ENCODE data around the gene WSCD2. TPM values are rescaled to one million over a fixed set of nuclear protein-coding genes. Genes with fewer than 3 reads are reported as not detected.

Gene WSCD2
- total RNA-seq, 1 donor from 2014 or later = 0.86 TPM

DNA sequence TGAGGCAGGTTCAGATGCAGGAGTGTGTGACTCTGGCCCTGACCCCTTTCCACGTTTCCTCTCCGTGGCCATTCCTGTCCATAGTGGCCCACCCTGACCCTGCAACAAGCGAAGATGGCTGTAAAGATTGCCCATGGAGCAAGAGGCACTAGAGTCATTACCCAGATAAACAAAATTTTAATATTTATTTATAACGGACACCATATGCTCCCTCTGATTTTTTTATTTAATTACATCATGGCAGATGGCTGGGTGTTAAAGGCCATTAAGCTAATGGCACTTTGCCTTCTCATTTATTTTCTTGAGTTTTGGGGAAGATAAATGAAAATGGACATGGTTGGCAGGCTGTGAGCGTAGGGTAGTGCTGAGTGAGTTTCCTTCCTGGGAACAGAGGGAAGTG lies 58.7 kb downstream of the WSCD2 start:
- Mint-ChIP-seq H3K4me1 (ENCODE audit: unreplicated experiment) (peaks cover 9% of the 10 kb centered on the region), H3K27me3 (ENCODE audit: unreplicated experiment) (peaks cover 4% of the 10 kb centered on the region), H3K36me3 (ENCODE audit: unreplicated experiment) (no peaks in the 10 kb centered on the region), H3K4me3 (ENCODE audit: unreplicated experiment) (no peak overlapping the region), H3K27ac (ENCODE audit: unreplicated experiment) (no peak overlapping the region), H3K9me3 (ENCODE audit: unreplicated experiment) (no peaks in the 10 kb centered on the region)
- TF ChIP-seq, protein P1, sequence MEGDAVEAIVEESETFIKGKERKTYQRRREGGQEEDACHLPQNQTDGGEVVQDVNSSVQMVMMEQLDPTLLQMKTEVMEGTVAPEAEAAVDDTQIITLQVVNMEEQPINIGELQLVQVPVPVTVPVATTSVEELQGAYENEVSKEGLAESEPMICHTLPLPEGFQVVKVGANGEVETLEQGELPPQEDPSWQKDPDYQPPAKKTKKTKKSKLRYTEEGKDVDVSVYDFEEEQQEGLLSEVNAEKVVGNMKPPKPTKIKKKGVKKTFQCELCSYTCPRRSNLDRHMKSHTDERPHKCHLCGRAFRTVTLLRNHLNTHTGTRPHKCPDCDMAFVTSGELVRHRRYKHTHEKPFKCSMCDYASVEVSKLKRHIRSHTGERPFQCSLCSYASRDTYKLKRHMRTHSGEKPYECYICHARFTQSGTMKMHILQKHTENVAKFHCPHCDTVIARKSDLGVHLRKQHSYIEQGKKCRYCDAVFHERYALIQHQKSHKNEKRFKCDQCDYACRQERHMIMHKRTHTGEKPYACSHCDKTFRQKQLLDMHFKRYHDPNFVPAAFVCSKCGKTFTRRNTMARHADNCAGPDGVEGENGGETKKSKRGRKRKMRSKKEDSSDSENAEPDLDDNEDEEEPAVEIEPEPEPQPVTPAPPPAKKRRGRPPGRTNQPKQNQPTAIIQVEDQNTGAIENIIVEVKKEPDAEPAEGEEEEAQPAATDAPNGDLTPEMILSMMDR (IDR thresholded peaks at IDR 0.05) = no peak
- no peak for DNase-seq (ENCODE audit: extremely low spot score, unreplicated experiment)

DNA sequence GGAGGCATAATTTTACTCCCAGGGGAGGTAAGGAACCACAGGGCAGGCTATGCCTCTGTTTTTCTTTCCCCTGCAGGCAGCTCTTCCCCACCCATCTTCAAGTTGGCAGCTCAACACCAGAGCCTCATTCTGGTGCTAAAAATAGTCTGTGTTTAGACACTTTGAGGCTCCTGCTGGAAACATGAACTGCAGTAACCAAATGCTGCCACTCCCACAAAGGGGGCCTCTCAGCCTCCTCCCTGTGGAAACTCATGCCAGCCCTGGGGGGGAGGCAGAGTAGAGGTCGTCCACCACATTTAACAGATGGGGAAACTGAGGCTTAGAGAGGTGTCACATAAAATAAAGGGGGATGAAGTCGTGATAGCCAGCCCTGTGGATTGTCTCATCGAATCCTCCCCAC lies 61.4 kb downstream of the WSCD2 start:
- no peaks in the 10 kb centered on the region for H3K9me3 Mint-ChIP-seq (ENCODE audit: unreplicated experiment)
- peak overlapping the region; percentile 8 for H3K4me3 Mint-ChIP-seq (ENCODE audit: unreplicated experiment)
- H3K27me3 Mint-ChIP-seq (ENCODE audit: unreplicated experiment) = no peaks in the 10 kb centered on the region
- no peak for DNase-seq (ENCODE audit: extremely low spot score, unreplicated experiment)
- H3K4me1 Mint-ChIP-seq (ENCODE audit: unreplicated experiment) = peaks cover 9% of the 10 kb centered on the region
- TF ChIP-seq, protein P1 (IDR thresholded peaks at IDR 0.05) = no peak
- H3K27ac Mint-ChIP-seq (ENCODE audit: unreplicated experiment) = no peak overlapping the region
- no peaks in the 10 kb centered on the region for H3K36me3 Mint-ChIP-seq (ENCODE audit: unreplicated experiment)

DNA sequence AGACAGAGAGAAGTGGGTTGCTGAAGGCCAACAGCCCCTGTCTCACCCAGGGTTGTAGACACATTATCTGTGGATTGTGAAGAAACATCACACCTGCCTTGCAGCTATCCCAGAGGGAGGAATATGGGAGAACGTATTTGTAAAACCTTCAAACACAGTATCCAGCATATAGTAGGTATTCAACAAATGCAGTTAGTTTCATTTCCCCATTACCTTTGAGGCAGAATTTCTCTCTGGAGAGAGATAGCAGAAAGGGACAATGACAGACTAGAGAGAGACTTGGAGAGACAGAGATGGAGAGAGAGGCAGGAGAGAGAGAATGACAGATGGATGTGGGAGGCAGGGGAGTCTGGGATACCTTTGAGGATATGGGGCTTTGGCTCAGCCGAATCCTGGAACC lies 62.0 kb downstream of the WSCD2 start:
- Mint-ChIP-seq H3K9me3 (ENCODE audit: unreplicated experiment) (no peaks in the 10 kb centered on the region), H3K27me3 (ENCODE audit: unreplicated experiment) (no peaks in the 10 kb centered on the region)

DNA sequence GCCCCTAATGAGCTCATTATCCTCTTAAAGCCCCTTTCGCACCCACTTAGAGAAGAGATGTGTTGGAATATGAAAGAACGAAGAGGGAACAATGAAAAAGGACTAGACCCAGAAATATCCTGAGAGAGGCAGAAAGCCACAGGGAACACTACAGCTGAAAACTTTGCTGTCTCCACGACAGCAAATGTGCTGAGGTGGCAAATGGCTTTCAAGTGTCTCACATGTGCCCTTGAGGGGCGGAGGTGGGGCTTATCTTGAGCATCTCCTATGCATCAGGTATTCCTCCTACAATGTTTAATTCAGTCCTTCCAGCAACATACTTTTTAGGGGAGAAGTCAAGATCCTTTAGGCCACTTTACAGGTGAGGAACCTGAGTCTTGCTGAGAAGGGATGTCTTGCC lies 62.9 kb downstream of the WSCD2 start:
- no peak overlapping the region for H3K4me3 Mint-ChIP-seq (ENCODE audit: unreplicated experiment)
- peaks cover 9% of the 10 kb centered on the region for H3K4me1 Mint-ChIP-seq (ENCODE audit: unreplicated experiment)
- no peaks in the 10 kb centered on the region for H3K27me3 Mint-ChIP-seq (ENCODE audit: unreplicated experiment)
- no peak for DNase-seq (ENCODE audit: extremely low spot score, unreplicated experiment)
- no peaks in the 10 kb centered on the region for H3K36me3 Mint-ChIP-seq (ENCODE audit: unreplicated experiment)
- no peaks in the 10 kb centered on the region for H3K9me3 Mint-ChIP-seq (ENCODE audit: unreplicated experiment)
- no peak overlapping the region for H3K27ac Mint-ChIP-seq (ENCODE audit: unreplicated experiment)
- TF ChIP-seq, protein P1 (IDR thresholded peaks at IDR 0.05) = no peak

More for the DNA sequence above, 62.0 kb downstream of the WSCD2 start:
- no peak for DNase-seq (ENCODE audit: extremely low spot score, unreplicated experiment)
- no peaks in the 10 kb centered on the region for H3K36me3 Mint-ChIP-seq (ENCODE audit: unreplicated experiment)
- peaks cover 9% of the 10 kb centered on the region for H3K4me1 Mint-ChIP-seq (ENCODE audit: unreplicated experiment)
- TF ChIP-seq, protein P1 (IDR thresholded peaks at IDR 0.05) = no peak
- no peak overlapping the region for H3K4me3 Mint-ChIP-seq (ENCODE audit: unreplicated experiment)
- H3K27ac Mint-ChIP-seq (ENCODE audit: unreplicated experiment) = no peak overlapping the region

DNA sequence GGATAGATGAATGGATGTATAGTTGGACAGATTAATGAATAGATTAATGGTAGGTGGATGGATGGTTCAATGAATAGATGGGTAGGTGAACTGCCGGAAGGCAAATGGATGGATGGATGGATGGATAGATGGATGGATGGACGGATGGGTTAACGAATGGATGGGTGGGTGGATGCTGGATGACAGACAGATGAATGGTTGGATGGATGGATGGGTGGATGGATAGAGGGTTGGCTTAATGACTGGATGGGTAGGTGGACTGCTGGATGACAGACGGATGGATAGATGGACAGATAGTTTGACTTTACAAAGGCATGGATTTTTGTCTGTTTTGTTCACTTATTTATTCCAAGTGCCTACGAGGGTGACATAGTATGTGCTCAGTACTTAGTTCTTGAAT lies 64.4 kb downstream of the WSCD2 start:
- Mint-ChIP-seq H3K27ac (ENCODE audit: unreplicated experiment) (no peak overlapping the region), H3K4me3 (ENCODE audit: unreplicated experiment) (no peak overlapping the region), H3K9me3 (ENCODE audit: unreplicated experiment) (no peaks in the 10 kb centered on the region), H3K36me3 (ENCODE audit: unreplicated experiment) (no peaks in the 10 kb centered on the region), H3K4me1 (ENCODE audit: unreplicated experiment) (peaks cover 9% of the 10 kb centered on the region), H3K27me3 (ENCODE audit: unreplicated experiment) (no peaks in the 10 kb centered on the region)
- TF ChIP-seq, protein P1 (IDR thresholded peaks at IDR 0.05) = no peak
- DNase-seq (ENCODE audit: extremely low spot score, unreplicated experiment) = no peak

Data from osteocyte (in vitro differentiated cells).